HG03378 (cell line): Measurements from ENCODE around the gene OOSP3.
"Not testable (repeated sequence)": the region's sequence is repeated elsewhere in the genome, so short reads cannot be mapped to it uniquely, and the experiment has no call there.

Source experiments
- ATAC-seq: cut with Tn5 transposase; IDR thresholded peaks from one replicate; pipeline ENCODE4 v1.9.1; 2021; ENCODE audit warnings: mild to moderate bottlenecking, moderate library complexity; ENCODE audit not compliant: unreplicated experiment

The OOSP3 gene

DNA sequence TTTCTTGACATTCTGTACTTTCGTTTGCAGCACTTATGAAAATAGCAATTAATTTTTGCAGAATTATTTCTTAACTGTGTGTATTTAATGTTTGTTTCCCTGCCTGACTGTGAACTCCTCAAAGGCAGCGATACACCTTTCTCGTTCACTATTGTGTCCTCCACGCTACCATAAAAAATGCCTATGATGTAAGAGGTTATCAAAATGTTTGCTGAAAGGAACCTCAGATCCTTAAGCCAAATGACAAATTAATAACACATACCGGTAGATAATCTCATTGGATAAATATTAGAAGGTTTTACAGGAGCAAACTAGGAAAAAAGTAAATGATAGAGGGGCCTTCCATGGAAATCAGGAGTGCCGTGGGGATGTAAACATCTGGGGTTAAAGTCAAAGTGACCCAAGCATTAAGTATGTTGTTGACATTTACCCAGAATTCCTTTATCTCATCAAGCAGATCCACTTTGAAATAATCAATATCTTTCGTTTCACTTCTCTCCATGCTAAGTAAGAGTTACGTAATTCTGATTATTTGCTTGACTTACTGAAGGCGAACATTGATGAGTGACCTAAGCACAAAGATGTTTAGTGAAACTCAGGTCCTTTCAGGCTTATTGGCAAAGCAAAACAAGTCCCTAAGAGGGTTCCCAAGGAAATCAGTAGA is 2.6 kb upstream of the OOSP3 start:
- ATAC-seq, result no peak

- no peak for ATAC-seq
Observed at GRCh38 chr11:59877325-59877724, 1.3 kb upstream of the OOSP3 start.

DNA sequence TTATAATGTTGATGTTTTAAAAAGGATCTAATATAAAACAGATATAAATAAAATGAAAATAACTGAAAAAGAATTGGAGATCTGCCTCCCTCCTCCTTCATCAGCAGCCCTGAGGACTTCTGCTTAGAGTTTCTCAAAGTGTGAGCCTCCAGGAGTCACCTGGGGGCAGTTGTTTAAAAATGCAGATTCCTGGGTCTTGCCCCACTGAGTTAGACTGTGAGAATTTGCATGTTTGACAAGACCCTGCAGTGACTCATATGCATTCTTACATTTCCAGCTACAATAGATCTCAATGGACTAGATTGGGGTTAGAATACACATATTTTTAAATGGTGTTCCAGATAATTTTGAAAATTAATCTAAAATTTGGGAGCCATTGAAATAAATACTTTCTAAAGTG is 798 bp upstream of the OOSP3 start:
- no peak for ATAC-seq

- no peak for ATAC-seq
Observed at GRCh38 chr11:59879567-59879966, 985 bp downstream of the OOSP3 start.

DNA sequence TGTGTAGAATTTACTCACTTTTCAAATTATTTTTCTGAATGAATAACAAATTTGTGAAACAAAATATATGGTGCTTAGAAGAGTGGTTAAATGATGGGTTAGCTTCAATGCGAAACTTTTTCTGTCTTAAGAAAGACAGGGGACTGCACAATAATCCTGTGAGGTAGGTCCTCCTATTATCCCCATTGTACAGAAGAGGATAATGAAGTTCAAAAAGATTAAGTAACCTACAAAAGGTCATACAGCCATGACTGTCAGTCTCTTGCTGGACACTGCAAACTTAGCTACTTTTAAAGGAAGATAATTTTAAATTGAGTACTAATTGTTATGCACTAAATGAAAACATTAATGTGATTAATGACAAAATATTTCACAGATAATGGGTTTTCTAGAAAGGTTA is 5.0 kb downstream of the OOSP3 start:
- ATAC-seq, result no peak

DNA sequence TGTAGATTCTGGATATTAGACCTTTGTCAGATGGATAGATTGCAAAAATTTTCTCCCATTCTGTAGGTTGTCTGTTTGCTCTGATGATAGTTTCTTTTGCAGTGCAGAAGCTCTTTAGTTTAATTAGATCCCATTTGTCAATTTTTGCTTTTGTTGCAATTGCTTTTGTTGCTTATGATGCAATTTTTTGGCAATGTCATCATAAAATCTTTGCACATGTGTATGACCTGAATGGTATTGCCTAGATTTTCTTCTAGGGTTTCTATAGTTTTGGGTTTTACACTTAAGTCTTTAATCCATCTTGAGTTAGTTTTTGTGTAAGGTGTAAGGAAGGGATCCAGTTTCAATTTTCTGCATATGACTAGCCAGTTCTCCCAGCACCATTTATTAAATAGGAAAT is 8.6 kb downstream of the OOSP3 start:
- not testable (repeated sequence) for ATAC-seq

DNA sequence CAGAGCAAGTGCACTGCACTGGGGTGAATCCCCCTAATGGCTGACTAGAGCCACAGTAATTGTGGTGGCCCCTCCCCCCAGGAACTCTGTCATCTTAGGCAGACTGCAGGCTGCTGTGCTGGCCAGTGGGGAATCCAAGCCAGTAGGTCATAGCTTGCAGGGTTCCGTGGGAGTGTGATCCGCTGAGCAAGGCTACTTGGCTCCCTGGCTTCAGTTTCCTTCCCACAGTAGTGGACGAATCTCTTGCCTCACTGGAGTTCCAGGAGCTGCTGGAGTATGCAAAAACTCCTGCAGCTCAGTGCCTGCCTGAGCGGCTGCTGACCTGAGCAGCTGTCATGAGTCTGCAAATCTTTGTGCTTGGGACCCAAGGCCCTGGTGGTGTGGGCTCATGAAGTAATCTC is 13.2 kb downstream of the OOSP3 start:
- ATAC-seq, result no peak

DNA sequence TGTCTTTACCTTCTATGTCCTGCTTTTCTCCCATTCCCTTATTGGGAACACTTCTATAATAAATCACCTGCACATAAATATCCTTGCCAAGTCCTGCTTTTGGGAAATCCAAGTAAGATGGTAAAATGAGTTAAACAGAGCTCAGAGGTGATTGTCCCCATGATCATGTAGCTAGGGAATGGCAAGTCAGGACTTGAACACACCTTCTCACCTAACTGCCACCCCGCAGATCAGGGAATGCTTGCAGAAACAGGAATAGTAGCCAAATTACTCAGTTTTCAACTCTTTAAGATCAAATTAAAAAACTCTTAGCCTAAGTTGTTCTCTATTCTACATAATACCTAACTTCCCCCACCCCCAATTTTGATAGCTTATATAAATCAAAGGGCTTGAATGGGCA is 16.0 kb downstream of the OOSP3 start:
- ATAC-seq, result no peak

- no peak for ATAC-seq
Observed at GRCh38 chr11:59898046-59898445, 19.5 kb downstream of the OOSP3 start.

- no peak for ATAC-seq
Observed at GRCh38 chr11:59898650-59899049, 20.1 kb downstream of the OOSP3 start.

DNA sequence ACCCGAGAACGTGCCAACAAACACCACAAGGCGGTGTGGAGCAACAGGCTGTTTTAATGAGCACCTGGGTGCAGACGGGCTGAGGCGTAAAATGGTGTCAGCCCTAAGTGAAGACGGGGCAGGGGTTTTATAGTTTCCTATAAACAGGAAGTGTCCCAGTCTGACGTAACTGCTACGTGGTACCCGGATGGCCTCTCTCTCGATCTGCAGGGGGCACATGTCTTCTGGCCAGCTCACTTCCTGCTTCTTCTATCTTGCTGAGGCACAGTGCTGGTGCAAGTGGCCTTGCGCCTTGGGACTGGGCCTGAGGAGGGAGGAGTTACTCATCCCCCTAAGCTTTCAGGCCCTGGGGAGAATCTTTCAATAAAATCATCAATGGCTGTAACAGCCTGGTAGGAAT is 20.9 kb downstream of the OOSP3 start:
- ATAC-seq, result no peak

GRCh38 chr11:59900366-59901126 is 22.0 kb downstream of the OOSP3 start:
- no peak for ATAC-seq

GRCh38 chr11:59901306-59901705 is 22.7 kb downstream of the OOSP3 start:
- no peak for ATAC-seq

GRCh38 chr11:59903569-59903968 is 25.0 kb downstream of the OOSP3 start:
- not testable (repeated sequence) for ATAC-seq

GRCh38 chr11:59918480-59918879 is 39.9 kb downstream of the OOSP3 start:
- no peak for ATAC-seq

GRCh38 chr11:59918987-59919589 is 40.5 kb downstream of the OOSP3 start:
- ATAC-seq, result no peak

DNA sequence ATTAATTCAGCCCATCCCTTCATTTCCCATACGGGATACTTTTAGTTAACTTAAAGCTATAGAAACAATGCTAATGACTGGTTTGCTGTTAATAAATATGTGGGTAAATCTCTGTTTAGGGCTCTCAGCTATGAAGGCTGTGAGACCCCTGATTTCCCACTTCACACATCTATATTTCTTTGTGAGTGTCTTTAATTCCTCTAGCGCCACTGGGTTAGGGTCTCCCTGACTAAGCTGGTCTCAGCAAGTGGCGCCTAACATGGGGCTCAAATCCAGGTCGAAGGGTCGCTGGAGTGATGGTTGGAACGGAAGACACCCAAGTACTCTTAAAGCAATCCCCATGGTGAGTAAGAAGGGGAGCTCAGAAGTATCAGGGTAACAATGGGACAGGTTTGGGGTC is 45.2 kb downstream of the OOSP3 start:
- no peak for ATAC-seq

- no peak for ATAC-seq
Observed at GRCh38 chr11:59931688-59932087, 53.1 kb downstream of the OOSP3 start.

GRCh38 chr11:59938132-59938531 is 59.5 kb downstream of the OOSP3 start, which contains the start of gene OOSP1:
TSS of gene OOSP1 (plus strand) at chr11:59938432. CDS start at chr11:59938455, 23 bp downstream.
- no peak for ATAC-seq

GRCh38 chr11:59938718-59939117 is 60.1 kb downstream of the OOSP3 start:
- ATAC-seq, result no peak

GRCh38 chr11:59939482-59939881 is 60.9 kb downstream of the OOSP3 start:
- no peak for ATAC-seq

DNA sequence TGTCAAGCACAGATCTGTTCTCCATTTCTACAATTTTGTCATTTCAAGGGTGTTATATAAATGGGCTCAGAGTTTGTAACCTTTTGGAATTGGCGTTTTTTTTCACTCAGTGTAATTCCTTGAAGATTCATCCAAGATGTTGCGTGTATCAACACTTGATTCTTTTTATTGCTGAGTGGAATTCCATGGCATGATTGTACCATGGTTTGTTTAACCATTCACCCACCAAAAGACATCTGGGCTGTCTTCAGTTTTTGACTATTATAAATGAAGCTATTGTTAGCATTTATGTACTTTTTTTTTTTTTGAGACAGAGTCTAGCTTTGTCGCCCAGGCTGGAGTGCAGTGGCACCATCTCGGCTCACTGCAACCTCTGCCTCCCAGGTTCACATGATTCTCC is 62.5 kb downstream of the OOSP3 start:
- ATAC-seq, result no peak
